ENCODE data around the gene SLC12A7. TPM values are rescaled to one million over a fixed set of nuclear protein-coding genes. Genes with fewer than 3 reads are reported as not detected.
"Not testable (repeated sequence)": the region's sequence is repeated elsewhere in the genome, so short reads cannot be mapped to it uniquely, and the experiment has no call there.

The SLC12A7 gene
- total RNA-seq, 2 donors from 2014 or later = 17.6 to 28.2 TPM

- H3K4me3 Mint-ChIP-seq; H3K9me3 Mint-ChIP-seq; H3K27me3 Mint-ChIP-seq; ATAC-seq (replicated peaks); H3K36me3 Mint-ChIP-seq (ENCODE audit: low read depth); H3K27ac Mint-ChIP-seq; H3K4me1 Mint-ChIP-seq: not testable (repeated sequence)
These were observed 111.0 kb downstream of the SLC12A7 start for GRCh38 chr5:1000831-1001230.

Other genes with a start within 250 kb of the SLC12A7 start
- 10 to 100 TPM; 65.2 to 72.5 TPM for gene BRD9, start 219.3 kb downstream of the SLC12A7 start, total RNA-seq
- gene TRIP13, start 219.2 kb downstream of the SLC12A7 start, total RNA-seq = 10 to 100 TPM; 18.3 to 45.0 TPM
- gene NKD2, start 103.3 kb downstream of the SLC12A7 start, total RNA-seq = 1 to 10 TPM in 1 of 2 donors, under 1 TPM in 1; 0.37 to 1.2 TPM
- gene SLC6A19, start 89.5 kb upstream of the SLC12A7 start, total RNA-seq = not detected
- gene SLC6A18, start 113.3 kb upstream of the SLC12A7 start, total RNA-seq = not detected
- gene TERT, start 183.0 kb upstream of the SLC12A7 start, total RNA-seq = 1 to 10 TPM; 4.6 to 9.1 TPM
- 100 to 1,000 TPM in 1 of 2 donors, 10 to 100 TPM in 1; 42.3 to 118 TPM for gene CLPTM1L, start 233.0 kb upstream of the SLC12A7 start, total RNA-seq